GM12875 (cell line): ENCODE results near the gene HK2.

Experiments used
- H3K4me3 ChIP-seq: one replicate; pipeline ENCODE4 v1.5.1; 2011; ENCODE audit warnings: low read depth, low read length, control low read depth
- CTCF ChIP-seq: IDR thresholded peaks from 2 replicates; pipeline ENCODE4 v1.5.1; 2011; ENCODE audit warnings: low read depth, mild to moderate bottlenecking, control low read depth, inconsistent platforms, low read length, moderate library complexity, borderline replicate concordance; ENCODE audit not compliant: insufficient read depth

The HK2 gene

GRCh38 chr2:74884866-74885265 lies 50.9 kb downstream of the HK2 start:
- no peak for TF ChIP-seq CTCF

GRCh38 chr2:74886251-74886650 lies 52.3 kb downstream of the HK2 start:
- H3K4me3 ChIP-seq: no peak overlapping the region
- TF ChIP-seq CTCF: no peak

More at GRCh38 chr2:74884866-74885265, 50.9 kb downstream of the HK2 start:
- H3K4me3 ChIP-seq: no peak overlapping the region

- no peak for TF ChIP-seq CTCF
- no peak overlapping the region for H3K4me3 ChIP-seq
Observed at GRCh38 chr2:74886811-74887210, 52.9 kb downstream of the HK2 start.

GRCh38 chr2:74887445-74887951 lies 53.6 kb downstream of the HK2 start:
- no peak overlapping the region for H3K4me3 ChIP-seq
- TF ChIP-seq CTCF: no peak

GRCh38 chr2:74887960-74888700 lies 54.2 kb downstream of the HK2 start:
- no peak overlapping the region for H3K4me3 ChIP-seq
- no peak for TF ChIP-seq CTCF

- TF ChIP-seq CTCF: no peak
- H3K4me3 ChIP-seq: no peak overlapping the region
Observed at GRCh38 chr2:74889159-74889558, 55.2 kb downstream of the HK2 start.

GRCh38 chr2:74890711-74891110 lies 56.8 kb downstream of the HK2 start:
- no peak for TF ChIP-seq CTCF
- no peak overlapping the region for H3K4me3 ChIP-seq
